OCI-LY3 (cell line): ENCODE data around the gene P4HA1.
"Not testable (repeated sequence)": the region's sequence is repeated elsewhere in the genome, so short reads cannot be mapped to it uniquely, and the experiment has no call there.

Experiments used
- H2AFZ ChIP-seq: fragments of 200-600, 300-600 bp; shearing (Covaris generic); 2 replicates; pipeline ENCODE4 v1.6.0; 2014; ENCODE audit warnings: antibody characterized with exemption, low read depth, low read length
- H3K27ac ChIP-seq: fragments of 200-600, 300-600 bp; sonication (generic); 2 replicates; pipeline ENCODE4 v1.5.1; 2014; ENCODE audit warnings: mild to moderate bottlenecking, low read length, moderate library complexity, mixed read lengths
- H3K27me3 ChIP-seq: fragments of 200-600, 300-600 bp; sonication (generic); 2 replicates; pipeline ENCODE4 v1.6.1; 2014; ENCODE audit warnings: low read depth, low read length, mixed read lengths
- H3K36me3 ChIP-seq: fragments of 200-600, 300-600 bp; sonication (generic); replicated peaks from 2 replicates; pipeline ENCODE3; 2014; ENCODE audit warnings: low read depth, low read length, mixed read lengths
- H3K4me1 ChIP-seq: fragments of 300-600, 200-600 bp; sonication (generic); 2 replicates; pipeline ENCODE4 v1.6.1; 2014; ENCODE audit warnings: low read length, mixed read lengths
- H3K4me2 ChIP-seq: fragments of 200-600, 300-600 bp; sonication (generic); 2 replicates; pipeline ENCODE4 v1.6.1; 2014; ENCODE audit warnings: low read length, mixed read lengths
- H3K4me3 ChIP-seq: fragments of 300-600, 200-600 bp; sonication (generic); 2 replicates; pipeline ENCODE4 v1.5.1; 2014; ENCODE audit warnings: antibody characterized with exemption, mild to moderate bottlenecking, low read length, moderate library complexity
- H3K79me2 ChIP-seq: fragments of 300-600, 200-600 bp; shearing (Covaris generic); 2 replicates; pipeline ENCODE4 v1.6.1; 2014; ENCODE audit warnings: mild to moderate bottlenecking, low read length, mixed read lengths
- H3K9ac ChIP-seq: fragments of 300-600, 200-600 bp; shearing (Covaris generic); 2 replicates; pipeline ENCODE4 v1.6.0; 2014; ENCODE audit warnings: mild to moderate bottlenecking, low read length, moderate library complexity
- H3K9me3 ChIP-seq: fragments of 200-600, 300-600 bp; shearing (Covaris generic); 2 replicates; pipeline ENCODE4 v1.6.1; 2014; ENCODE audit warnings: low read length, mixed read lengths; ENCODE audit not compliant: insufficient read depth
- H4K20me1 ChIP-seq: fragments of 200-600, 300-600 bp; sonication (generic); 2 replicates; pipeline ENCODE4 v1.6.1; 2016; ENCODE audit warnings: low read length, mixed read lengths; ENCODE audit not compliant: insufficient read depth
- EZH2phosphoT487 ChIP-seq: fragments of 200-600 bp; shearing (Covaris generic); IDR thresholded peaks from 2 replicates; pipeline ENCODE4 v1.6.1; 2018; ENCODE audit warnings: antibody characterized with exemption, mixed run types, low read depth
- TF ChIP-seq, protein P1 (sequence below): fragments of 200-600, 300-600 bp; sonication (generic); IDR thresholded peaks from 2 replicates; pipeline ENCODE4 v1.5.1; 2014; ENCODE audit warnings: antibody characterized with exemption, low read length, low read depth

The P4HA1 gene

DNA sequence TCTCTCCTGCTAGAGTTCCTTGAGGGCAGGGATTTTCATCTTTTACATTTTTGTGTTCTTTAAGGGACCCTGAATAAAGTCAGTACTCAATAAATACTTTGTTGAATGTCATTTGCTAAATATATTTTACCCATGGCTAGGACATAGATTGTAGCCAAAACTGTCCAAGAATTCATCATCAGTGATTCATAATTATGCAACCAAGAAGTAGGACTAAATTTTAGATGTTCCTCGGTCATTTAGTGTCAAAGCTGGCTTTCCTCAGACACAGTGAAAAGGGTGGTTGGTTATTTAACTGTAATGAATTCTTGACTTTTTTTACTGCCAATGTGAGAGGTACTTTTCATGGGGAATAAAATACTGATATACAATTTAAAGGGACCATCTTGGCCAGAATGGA lies 16.9 kb upstream of the P4HA1 start:
- TF ChIP-seq EZH2phosphoT487 = no peak
- TF ChIP-seq, protein P1, sequence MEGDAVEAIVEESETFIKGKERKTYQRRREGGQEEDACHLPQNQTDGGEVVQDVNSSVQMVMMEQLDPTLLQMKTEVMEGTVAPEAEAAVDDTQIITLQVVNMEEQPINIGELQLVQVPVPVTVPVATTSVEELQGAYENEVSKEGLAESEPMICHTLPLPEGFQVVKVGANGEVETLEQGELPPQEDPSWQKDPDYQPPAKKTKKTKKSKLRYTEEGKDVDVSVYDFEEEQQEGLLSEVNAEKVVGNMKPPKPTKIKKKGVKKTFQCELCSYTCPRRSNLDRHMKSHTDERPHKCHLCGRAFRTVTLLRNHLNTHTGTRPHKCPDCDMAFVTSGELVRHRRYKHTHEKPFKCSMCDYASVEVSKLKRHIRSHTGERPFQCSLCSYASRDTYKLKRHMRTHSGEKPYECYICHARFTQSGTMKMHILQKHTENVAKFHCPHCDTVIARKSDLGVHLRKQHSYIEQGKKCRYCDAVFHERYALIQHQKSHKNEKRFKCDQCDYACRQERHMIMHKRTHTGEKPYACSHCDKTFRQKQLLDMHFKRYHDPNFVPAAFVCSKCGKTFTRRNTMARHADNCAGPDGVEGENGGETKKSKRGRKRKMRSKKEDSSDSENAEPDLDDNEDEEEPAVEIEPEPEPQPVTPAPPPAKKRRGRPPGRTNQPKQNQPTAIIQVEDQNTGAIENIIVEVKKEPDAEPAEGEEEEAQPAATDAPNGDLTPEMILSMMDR = no peak
- Histone ChIP-seq H3K36me3 (no peaks in the 10 kb centered on the region), H2AFZ (no peak overlapping the region), H3K79me2 (no peaks in the 10 kb centered on the region), H3K27me3 (no peaks in the 10 kb centered on the region), H3K9ac (no peak overlapping the region), H4K20me1 (no peaks in the 10 kb centered on the region), H3K9me3 (no peaks in the 10 kb centered on the region), H3K27ac (no peak overlapping the region), H3K4me3 (no peak overlapping the region), H3K4me2 (no peak overlapping the region), H3K4me1 (no peaks in the 10 kb centered on the region)

DNA sequence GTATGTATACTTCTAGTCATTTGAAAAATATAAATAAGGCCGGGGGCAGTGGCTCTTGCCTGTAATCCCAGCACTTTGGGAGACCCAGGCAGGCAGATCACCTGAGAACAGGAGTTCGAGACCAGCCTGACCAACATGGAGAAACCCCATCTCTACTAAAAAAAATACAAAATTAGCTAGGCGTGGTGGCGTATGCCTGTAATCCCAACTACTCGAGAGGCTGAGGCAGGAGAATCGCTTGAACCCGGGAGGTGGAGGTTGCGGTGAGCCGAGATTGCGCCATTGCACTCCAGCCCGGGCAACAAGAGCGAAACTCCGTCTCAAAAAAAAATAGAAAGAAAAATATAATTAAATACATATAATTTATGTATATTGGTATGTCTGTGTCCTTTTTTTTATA lies 15.4 kb upstream of the P4HA1 start:
- not testable (repeated sequence) for H4K20me1 ChIP-seq, H3K4me3 ChIP-seq, H3K79me2 ChIP-seq, H3K9ac ChIP-seq, H2AFZ ChIP-seq, H3K9me3 ChIP-seq, H3K27me3 ChIP-seq, H3K27ac ChIP-seq, H3K4me2 ChIP-seq, H3K4me1 ChIP-seq, H3K36me3 ChIP-seq

DNA sequence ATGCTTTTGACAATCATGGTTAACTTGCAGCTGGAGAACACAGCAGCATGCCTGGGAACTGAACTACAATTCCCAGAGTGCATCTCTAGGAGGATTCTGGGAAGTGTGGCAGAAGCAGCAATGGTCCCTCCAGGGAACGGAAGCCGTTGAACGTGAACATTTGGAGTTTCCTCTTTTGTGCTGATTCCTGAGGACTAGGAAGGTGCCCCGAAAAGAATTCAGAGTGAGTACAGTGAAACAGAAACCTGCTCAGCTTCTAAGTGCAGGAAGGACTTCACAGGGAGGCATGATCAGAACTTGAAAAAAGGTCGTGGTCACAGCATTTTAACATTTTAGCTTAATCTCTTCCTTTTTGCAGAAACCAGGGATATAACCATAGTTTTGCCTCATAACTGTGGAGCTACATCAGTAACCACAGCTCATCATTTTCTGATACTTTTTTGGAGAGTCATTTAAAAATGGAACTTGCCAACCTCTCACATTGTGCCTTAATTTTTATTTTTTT lies 13.7 kb upstream of the P4HA1 start, which contains the start of gene NUDT13:
Gene NUDT13, plus strand, starts transcription at position 111 of the 505 bp plus-strand sequence. CDS start 3,911 bp downstream, outside the sequence.
- peak within 1 kb of the TSS; percentile 74 for H3K4me3 ChIP-seq
- H3K4me1 ChIP-seq = no peaks in the 10 kb centered on the region
- no peak within 1 kb of the TSS for H2AFZ ChIP-seq
- TF ChIP-seq, protein P1 = no peak
- TF ChIP-seq EZH2phosphoT487 = no peak
- H3K36me3 ChIP-seq = no peaks in the 10 kb centered on the region
- no peak within 1 kb of the TSS for H3K27ac ChIP-seq
- peak within 1 kb of the TSS; percentile 43 for H3K9ac ChIP-seq
- peak within 1 kb of the TSS; percentile 58 for H3K4me2 ChIP-seq
- no peaks in the 10 kb centered on the region for H3K27me3 ChIP-seq
- no peaks in the 10 kb centered on the region for H3K79me2 ChIP-seq
- H4K20me1 ChIP-seq = no peaks in the 10 kb centered on the region
- no peaks in the 10 kb centered on the region for H3K9me3 ChIP-seq

DNA sequence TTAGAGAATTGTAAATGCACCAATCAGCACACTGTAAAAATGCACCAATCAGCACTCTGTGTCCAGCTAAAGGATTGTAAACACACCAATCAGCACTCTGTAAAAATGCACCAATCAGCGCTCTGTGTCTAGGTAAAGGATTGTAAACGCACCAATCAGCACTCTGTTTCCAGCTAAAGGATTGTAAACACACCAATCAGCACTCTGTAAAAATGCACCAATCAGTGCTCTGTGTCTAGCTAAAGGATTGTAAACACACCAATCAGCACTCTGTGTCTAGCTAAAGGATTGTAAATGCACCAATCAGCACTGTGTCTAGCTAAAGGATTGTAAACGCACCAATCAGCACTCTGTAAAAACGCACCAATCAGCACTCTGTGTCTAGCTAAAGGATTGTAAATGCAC lies 12.6 kb upstream of the P4HA1 start:
- H3K79me2 ChIP-seq, H2AFZ ChIP-seq, H3K36me3 ChIP-seq, H3K9ac ChIP-seq, H3K9me3 ChIP-seq, H3K27me3 ChIP-seq, H3K27ac ChIP-seq, H3K4me1 ChIP-seq, H3K4me3 ChIP-seq, H4K20me1 ChIP-seq, H3K4me2 ChIP-seq: not testable (repeated sequence)

DNA sequence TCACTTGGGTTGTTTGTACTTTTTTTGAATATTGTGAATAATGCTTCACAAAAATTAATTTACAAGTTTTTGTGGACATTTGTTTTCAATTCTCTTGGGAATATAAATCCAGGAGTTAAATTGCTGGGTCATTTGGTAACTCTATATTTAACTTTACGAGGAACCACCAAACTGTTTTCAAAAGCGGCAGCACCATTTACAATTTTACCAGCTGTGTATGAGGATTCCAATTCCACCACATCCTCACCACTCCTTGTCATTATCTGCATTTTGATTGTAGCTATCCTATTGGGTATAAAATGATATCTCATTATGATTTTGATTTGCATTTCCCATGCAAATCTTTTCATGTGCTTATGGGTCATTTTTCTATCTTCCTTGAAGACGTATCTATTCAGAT lies 9.6 kb upstream of the P4HA1 start:
- Histone ChIP-seq H3K4me2 (no peak overlapping the region), H3K79me2 (no peaks in the 10 kb centered on the region), H3K36me3 (no peaks in the 10 kb centered on the region), H3K27ac (no peak overlapping the region), H3K9ac (no peak overlapping the region), H3K4me3 (no peak overlapping the region), H3K9me3 (no peaks in the 10 kb centered on the region), H3K27me3 (no peaks in the 10 kb centered on the region), H4K20me1 (no peaks in the 10 kb centered on the region), H3K4me1 (no peaks in the 10 kb centered on the region), H2AFZ (no peak overlapping the region)
- TF ChIP-seq EZH2phosphoT487 = no peak
- TF ChIP-seq, protein P1 = no peak
